CD14-positive monocyte (primary cell): Measurements from ENCODE around the gene TMPRSS3. TPM values are rescaled to one million over a fixed set of nuclear protein-coding genes. Genes with fewer than 3 reads are reported as not detected.

Experiments
- DNase-seq, 3 donors: peaks; one replicate each; pipeline ENCODE4 v3.0.0-alpha.2; 2011 to 2022
- H2AFZ ChIP-seq: 2 replicates; pipeline ENCODE4 v1.6.0; 2012; ENCODE audit warnings: mild to moderate bottlenecking, low read depth, low read length, inconsistent platforms; ENCODE audit not compliant: insufficient read depth, poor library complexity, severe bottlenecking
- H3K27ac ChIP-seq, 2 donors: 1 replicate in 1 of 2; 2 replicates in 1 of 2; pipeline ENCODE4 v1.5.1; 2012 to 2013; ENCODE audit warnings: low read length in 2 of 2, control low read depth in 1 of 2, inconsistent platforms in 1 of 2, low read depth in 1 of 2, mild to moderate bottlenecking in 1 of 2
- H3K27me3 ChIP-seq, 2 donors: one replicate each; pipeline versions ENCODE4 v1.6.0 to v1.6.1; 2011 to 2013; ENCODE audit warnings: low read length in 2 of 2; ENCODE audit not compliant: control insufficient read depth in 2 of 2, insufficient read depth in 2 of 2
- H3K36me3 ChIP-seq, 2 donors: replicated peaks in 1 of 2; 1 replicate in 1 of 2; 2 replicates in 1 of 2; pipeline versions ENCODE4 v1.5.1 to v1.6.1; 2012 to 2013; ENCODE audit warnings: low read length in 2 of 2, control low read depth in 1 of 2, inconsistent platforms in 1 of 2, mild to moderate bottlenecking in 1 of 2; ENCODE audit not compliant: insufficient read depth in 2 of 2, control insufficient read depth in 1 of 2
- H3K4me1 ChIP-seq, 2 donors: 1 replicate in 1 of 2; 2 replicates in 1 of 2; pipeline versions ENCODE4 v1.5.1 to v1.6.1; 2012 to 2013; ENCODE audit warnings: low read length in 2 of 2, control low read depth in 1 of 2, inconsistent platforms in 1 of 2, mild to moderate bottlenecking in 1 of 2, moderate library complexity in 1 of 2; ENCODE audit not compliant: insufficient read depth in 2 of 2, control insufficient read depth in 1 of 2
- H3K4me2 ChIP-seq: replicated peaks from 2 replicates; pipeline ENCODE3; 2012; ENCODE audit warnings: low read length, moderate library complexity, mild to moderate bottlenecking; ENCODE audit not compliant: poor library complexity, severe bottlenecking; ENCODE audit errors: extremely low read depth
- H3K4me3 ChIP-seq, 3 experiments: fragments of 200-600 bp in 1 of 3; sonication (generic) in 1 of 3; replicated peaks in 1 of 3; 1 replicate in 2 of 3; 2 replicates in 1 of 3; pipeline ENCODE4 v1.5.1; 2011 to 2013; ENCODE audit warnings: low read length in 3 of 3, mild to moderate bottlenecking in 3 of 3, control low read depth in 2 of 3, low read depth in 2 of 3, inconsistent platforms in 1 of 3, moderate library complexity in 1 of 3
- H3K79me2 ChIP-seq: 2 replicates; pipeline ENCODE4 v1.6.0; 2012; ENCODE audit warnings: mild to moderate bottlenecking, control low read depth, inconsistent platforms, low read length, moderate library complexity; ENCODE audit not compliant: insufficient read depth
- H3K9ac ChIP-seq: 2 replicates; pipeline ENCODE4 v1.6.0; 2017; ENCODE audit warnings: low read length, mild to moderate bottlenecking; ENCODE audit not compliant: insufficient read depth, poor library complexity, severe bottlenecking
- H3K9me3 ChIP-seq, 2 donors: replicated peaks in 1 of 2; 1 replicate in 1 of 2; 2 replicates in 1 of 2; pipeline versions ENCODE4 v1.5.1 to v1.6.1; 2012 to 2013; ENCODE audit warnings: low read length in 2 of 2, control low read depth in 1 of 2; ENCODE audit not compliant: control insufficient read depth in 1 of 2, insufficient read depth in 1 of 2
- H4K20me1 ChIP-seq: 2 replicates; pipeline ENCODE4 v1.6.0; 2012; ENCODE audit warnings: mild to moderate bottlenecking, low read length, control low read depth, moderate library complexity; ENCODE audit not compliant: insufficient read depth
- H3K27ac Mint-ChIP-seq, 7 donors: one replicate each; pipeline ENCODE4 v1.8.0; 2020; ENCODE audit warnings: mild to moderate bottlenecking in 7 of 7, mixed read lengths in 7 of 7, moderate library complexity in 6 of 7, inconsistent platforms in 2 of 7
- H3K27me3 Mint-ChIP-seq, 3 donors: one replicate each; pipeline ENCODE4 v1.8.0; 2021 to 2022; ENCODE audit warnings: low read depth in 3 of 3, mild to moderate bottlenecking in 3 of 3, mixed read lengths in 3 of 3, moderate library complexity in 3 of 3, inconsistent platforms in 1 of 3
- H3K36me3 Mint-ChIP-seq, 2 donors: one replicate each; pipeline ENCODE4 v1.8.0; 2020; ENCODE audit warnings: mixed read lengths in 2 of 2, inconsistent platforms in 1 of 2, mild to moderate bottlenecking in 1 of 2
- H3K4me1 Mint-ChIP-seq: one replicate; pipeline ENCODE4 v1.8.0; 2020; ENCODE audit warnings: mild to moderate bottlenecking, mixed read lengths
- H3K4me3 Mint-ChIP-seq, 2 donors: one replicate each; pipeline ENCODE4 v1.8.0; 2020; ENCODE audit warnings: mild to moderate bottlenecking in 2 of 2, mixed read lengths in 2 of 2, moderate library complexity in 1 of 2
- H3K9me3 Mint-ChIP-seq, 7 donors: one replicate each; pipeline ENCODE4 v1.8.0; 2020 to 2022; ENCODE audit warnings: mixed read lengths in 7 of 7, mild to moderate bottlenecking in 6 of 7, moderate library complexity in 6 of 7, inconsistent platforms in 2 of 7
- CTCF ChIP-seq: fragments of 200-600 bp; IDR thresholded peaks from one replicate; pipeline ENCODE4 v1.8.0; 2022; ENCODE audit warnings: antibody characterized with exemption, mild to moderate bottlenecking
- WGBS: methylation state at CpG from one replicate; pipeline ENCODE4 v1.1.5; 2013; ENCODE audit warnings: missing lambda C conversion rate; ENCODE audit not compliant: insufficient coverage; 5-methylcytosine and 5-hydroxymethylcytosine counted together
- intact Hi-C, 2 donors: fragments of 100-400 bp; cut with micrococcal nuclease; formaldehyde crosslinking; loops; one replicate each; pipeline versions ENCODE4 v1.15.0 to v1.15.1; 2023
- polyA plus RNA-seq, 3 donors: library from polyadenylated mRNA; depleted of rRNA in 1 of 3; unstranded in 2 of 3; stranded (reverse) in 1 of 3; fragments of 300-500 nt in 2 of 3; fragments of >200 nt in 1 of 3; fragmentation: Illumina TruSeq in 2 of 3; gene quantifications; 1 replicate in 2 of 3; 2 replicates in 1 of 3; pipeline ENCODE4 v1.2.3, GENCODE V29; 2012 to 2021

Gene TMPRSS3
- polyA plus RNA-seq, 3 donors = 0.30 TPM; not detected in 2

- Histone ChIP-seq H3K79me2 (no peaks in the 10 kb centered on the region), H3K27me3 (no peaks in the 10 kb centered on the region), H3K4me3 (no peak overlapping the region), H3K4me1 (no peaks in the 10 kb centered on the region), H3K36me3 (no peaks in the 10 kb centered on the region), H2AFZ (no peak overlapping the region), H3K9me3 (no peaks in the 10 kb centered on the region), H3K9ac (no peak overlapping the region), H3K4me2 (no peak overlapping the region), H4K20me1 (no peaks in the 10 kb centered on the region), H3K27ac (no peak overlapping the region)
- peaks cover 0 to 5% (median 2%) of the 10 kb centered on the region in 3 donors for H3K27me3 Mint-ChIP-seq
- no peak for DNase-seq
- no peak overlapping the region for H3K27ac Mint-ChIP-seq
- no peaks in the 10 kb centered on the region for H3K4me1 Mint-ChIP-seq
- H3K9me3 Mint-ChIP-seq = no peaks in the 10 kb centered on the region
- H3K36me3 Mint-ChIP-seq = no peaks in the 10 kb centered on the region
- H3K4me3 Mint-ChIP-seq = no peak overlapping the region
- intact Hi-C loops = no loop called here
- no peak for TF ChIP-seq CTCF
- 96% methylated on average over 5 of the region's 6 CpGs for WGBS
Measured at GRCh38 chr21:42343556-42343955, 52.3 kb downstream of the TMPRSS3 start.

- H3K27me3 Mint-ChIP-seq = peaks cover 0 to 5% (median 2%) of the 10 kb centered on the region in 3 donors
- DNase-seq = no peak
- H3K4me3 ChIP-seq = no peak overlapping the region
- H3K9ac ChIP-seq = no peak overlapping the region
- H3K79me2 ChIP-seq = no peaks in the 10 kb centered on the region
- intact Hi-C loops = no loop called here
- H4K20me1 ChIP-seq = no peaks in the 10 kb centered on the region
- no peaks in the 10 kb centered on the region for H3K36me3 Mint-ChIP-seq
- H3K9me3 ChIP-seq = no peaks in the 10 kb centered on the region
- H3K36me3 ChIP-seq = no peaks in the 10 kb centered on the region
- H3K27ac ChIP-seq = no peak overlapping the region
- H3K4me2 ChIP-seq = no peak overlapping the region
- no peak overlapping the region for H2AFZ ChIP-seq
- H3K27ac Mint-ChIP-seq = no peak overlapping the region
- no peak overlapping the region for H3K4me3 Mint-ChIP-seq
- TF ChIP-seq CTCF = no peak
- WGBS = 92% methylated on average over 10 of the region's 10 CpGs
- H3K27me3 ChIP-seq = no peaks in the 10 kb centered on the region
- no peaks in the 10 kb centered on the region for H3K9me3 Mint-ChIP-seq
- peaks cover 2% of the 10 kb centered on the region for H3K4me1 Mint-ChIP-seq
- peaks cover under 1 to 2% of the 10 kb centered on the region in 2 donors for H3K4me1 ChIP-seq
Measured at GRCh38 chr21:42343101-42343500, 52.8 kb downstream of the TMPRSS3 start.
